ENCODE measurements around the gene REXO4.

GRCh38 chr9:133403766-133404453 is 13.9 kb downstream of the REXO4 start:
- TF ChIP-seq, protein P1, sequence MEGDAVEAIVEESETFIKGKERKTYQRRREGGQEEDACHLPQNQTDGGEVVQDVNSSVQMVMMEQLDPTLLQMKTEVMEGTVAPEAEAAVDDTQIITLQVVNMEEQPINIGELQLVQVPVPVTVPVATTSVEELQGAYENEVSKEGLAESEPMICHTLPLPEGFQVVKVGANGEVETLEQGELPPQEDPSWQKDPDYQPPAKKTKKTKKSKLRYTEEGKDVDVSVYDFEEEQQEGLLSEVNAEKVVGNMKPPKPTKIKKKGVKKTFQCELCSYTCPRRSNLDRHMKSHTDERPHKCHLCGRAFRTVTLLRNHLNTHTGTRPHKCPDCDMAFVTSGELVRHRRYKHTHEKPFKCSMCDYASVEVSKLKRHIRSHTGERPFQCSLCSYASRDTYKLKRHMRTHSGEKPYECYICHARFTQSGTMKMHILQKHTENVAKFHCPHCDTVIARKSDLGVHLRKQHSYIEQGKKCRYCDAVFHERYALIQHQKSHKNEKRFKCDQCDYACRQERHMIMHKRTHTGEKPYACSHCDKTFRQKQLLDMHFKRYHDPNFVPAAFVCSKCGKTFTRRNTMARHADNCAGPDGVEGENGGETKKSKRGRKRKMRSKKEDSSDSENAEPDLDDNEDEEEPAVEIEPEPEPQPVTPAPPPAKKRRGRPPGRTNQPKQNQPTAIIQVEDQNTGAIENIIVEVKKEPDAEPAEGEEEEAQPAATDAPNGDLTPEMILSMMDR (IDR thresholded peaks at IDR 0.05), result peak; percentile 7 to 88 (median 76)
- no peak for TF ChIP-seq POLR2A (IDR thresholded peaks at IDR 0.05)
